HG03571 (cell line): ENCODE measurements around the gene GATC.
A peak's percentile ranks its signal among the peaks of the same experiment; 100 is the strongest.

ENCODE experiments used
- ATAC-seq: cut with Tn5 transposase; IDR thresholded peaks from one replicate; pipeline ENCODE4 v1.9.1; 2021; ENCODE audit not compliant: unreplicated experiment

Gene GATC

GRCh38 chr12:120495731-120496412, 49.6 kb downstream of the GATC start, which contains the start of gene DYNLL1:
DYNLL1 (plus strand) TSS chr12:120496113; CDS start chr12:120496422, 309 bp downstream.
- peak; percentile 86 for ATAC-seq

- ATAC-seq = no peak
These were observed 50.4 kb downstream of the GATC start for GRCh38 chr12:120496413-120497340.

GRCh38 chr12:120497524-120498150, 51.4 kb downstream of the GATC start:
- ATAC-seq = no peak

- no peak for ATAC-seq
These were observed 52.7 kb downstream of the GATC start for GRCh38 chr12:120498870-120499515.

GRCh38 chr12:120500581-120500980, 54.3 kb downstream of the GATC start:
- ATAC-seq = no peak

GRCh38 chr12:120504587-120504986, 58.3 kb downstream of the GATC start:
- no peak for ATAC-seq

GRCh38 chr12:120508537-120508936, 62.3 kb downstream of the GATC start:
- no peak for ATAC-seq
